Fibroblast of peridontal ligament (primary cell): ENCODE results near the gene GPR55.
"Not testable (repeated sequence)": the region's sequence is repeated elsewhere in the genome, so short reads cannot be mapped to it uniquely, and the experiment has no call there.

ENCODE experiments used
- DNase-seq: peaks from one replicate; pipeline ENCODE4 v3.0.0-alpha.2; 2010; ENCODE audit errors: extremely low read depth

The GPR55 gene

GRCh38 chr2:230950874-230951339 lies 25.9 kb upstream of the GPR55 start:
- no peak for DNase-seq

GRCh38 chr2:230949966-230950873 lies 25.2 kb upstream of the GPR55 start:
- no peak for DNase-seq

GRCh38 chr2:230947908-230948365 lies 22.9 kb upstream of the GPR55 start:
- no peak for DNase-seq

- no peak for DNase-seq
Measured at GRCh38 chr2:230947235-230947576, 22.2 kb upstream of the GPR55 start.

GRCh38 chr2:230946429-230947234 lies 21.6 kb upstream of the GPR55 start:
- no peak for DNase-seq

GRCh38 chr2:230944757-230945372 lies 19.8 kb upstream of the GPR55 start:
- no peak for DNase-seq

GRCh38 chr2:230944123-230944653 lies 19.1 kb upstream of the GPR55 start:
- DNase-seq = no peak

GRCh38 chr2:230942920-230943896 lies 18.2 kb upstream of the GPR55 start:
- DNase-seq = peak; percentile 2

GRCh38 chr2:230942371-230942770 lies 17.3 kb upstream of the GPR55 start:
- DNase-seq = no peak

- DNase-seq = no peak
Measured at GRCh38 chr2:230941202-230942180, 16.4 kb upstream of the GPR55 start.

- DNase-seq = no peak
Measured at GRCh38 chr2:230940471-230940815, 15.4 kb upstream of the GPR55 start.

- no peak for DNase-seq
Measured at GRCh38 chr2:230939691-230940470, 14.8 kb upstream of the GPR55 start.

- no peak for DNase-seq
Measured at GRCh38 chr2:230939066-230939591, 14.1 kb upstream of the GPR55 start.

- no peak for DNase-seq
Measured at GRCh38 chr2:230938516-230939065, 13.5 kb upstream of the GPR55 start.

GRCh38 chr2:230938098-230938497 lies 13.1 kb upstream of the GPR55 start:
- DNase-seq = no peak

GRCh38 chr2:230937362-230937761 lies 12.3 kb upstream of the GPR55 start:
- DNase-seq = no peak

- DNase-seq = not testable (repeated sequence)
Measured at GRCh38 chr2:230936243-230936642, 11.2 kb upstream of the GPR55 start.

- DNase-seq = no peak
Measured at GRCh38 chr2:230935130-230935430, 10.0 kb upstream of the GPR55 start.
